Erythroblast (primary cell): ENCODE results near the gene FOXP1.

Experiments used
- GATA1 ChIP-seq: IDR thresholded peaks from 2 replicates; pipeline ENCODE4 v1.6.1; 2011; ENCODE audit warnings: low read depth, mild to moderate bottlenecking, control low read depth, low read length, moderate library complexity
- POLR2A ChIP-seq: IDR thresholded peaks from 2 replicates; pipeline ENCODE4 v1.6.1; 2011; ENCODE audit warnings: mild to moderate bottlenecking, low read length

DNA sequence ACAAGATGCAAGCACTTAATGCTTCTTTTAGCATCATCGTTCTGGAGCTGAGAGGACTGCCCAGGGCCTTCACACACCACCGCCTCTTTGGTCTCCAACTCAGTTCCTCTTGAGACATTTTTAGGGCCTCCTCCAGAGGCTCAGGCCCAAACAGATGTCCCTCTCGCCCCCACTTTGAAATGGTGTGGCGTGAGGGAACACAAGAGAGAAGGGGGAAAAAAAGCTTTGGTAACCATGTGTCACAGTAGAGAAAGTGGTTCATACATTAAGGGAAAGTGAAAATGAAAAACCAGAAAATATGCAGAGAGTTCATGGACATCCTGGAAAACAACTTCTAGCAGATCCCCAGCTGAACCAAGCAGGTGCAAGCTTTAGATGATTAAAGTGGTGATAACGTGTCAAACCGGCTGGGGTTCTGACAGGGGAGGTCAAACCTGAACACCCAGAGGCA is 33.1 kb upstream of the FOXP1 start:
- TF ChIP-seq POLR2A (no peak), GATA1 (no peak)
